Epithelial cell of esophagus (primary cell): ENCODE measurements around the gene NID2.

Experiments used
- DNase-seq: peaks from one replicate; pipeline ENCODE4 v3.0.0; 2010; ENCODE audit warnings: low read depth
- H3K4me3 ChIP-seq: 2 replicates; pipeline ENCODE4 v1.5.1; 2011; ENCODE audit warnings: mild to moderate bottlenecking, low read length, control low read depth
- TF ChIP-seq, protein P1 (sequence below): IDR thresholded peaks from 2 replicates; pipeline ENCODE4 v1.5.1; 2011; ENCODE audit warnings: low read depth, mild to moderate bottlenecking, low read length, control low read depth, inconsistent platforms; ENCODE audit not compliant: insufficient read depth; ENCODE audit errors: missing control alignments

Gene NID2

DNA sequence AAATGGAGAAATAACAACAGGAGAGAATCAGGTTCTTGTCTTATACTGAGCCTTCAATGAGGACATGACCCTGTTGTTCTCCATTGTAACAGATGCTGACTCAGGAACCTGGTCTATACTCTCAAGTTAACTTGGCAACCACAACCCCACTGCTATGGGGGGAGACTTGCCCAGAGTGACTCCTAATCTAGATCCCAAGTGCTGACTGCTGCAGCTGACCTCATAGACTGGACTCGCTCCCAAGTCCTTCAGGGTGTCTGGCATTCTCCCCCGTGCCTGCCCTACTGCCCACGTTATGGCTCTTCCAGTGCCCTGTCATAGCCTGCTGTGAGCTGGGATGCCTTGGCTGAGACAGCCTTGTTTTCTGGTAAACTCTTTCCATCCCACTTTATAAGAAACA is 37.1 kb downstream of the NID2 start:
- DNase-seq, result no peak
- H3K4me3 ChIP-seq, result no peak overlapping the region
- TF ChIP-seq, protein P1, sequence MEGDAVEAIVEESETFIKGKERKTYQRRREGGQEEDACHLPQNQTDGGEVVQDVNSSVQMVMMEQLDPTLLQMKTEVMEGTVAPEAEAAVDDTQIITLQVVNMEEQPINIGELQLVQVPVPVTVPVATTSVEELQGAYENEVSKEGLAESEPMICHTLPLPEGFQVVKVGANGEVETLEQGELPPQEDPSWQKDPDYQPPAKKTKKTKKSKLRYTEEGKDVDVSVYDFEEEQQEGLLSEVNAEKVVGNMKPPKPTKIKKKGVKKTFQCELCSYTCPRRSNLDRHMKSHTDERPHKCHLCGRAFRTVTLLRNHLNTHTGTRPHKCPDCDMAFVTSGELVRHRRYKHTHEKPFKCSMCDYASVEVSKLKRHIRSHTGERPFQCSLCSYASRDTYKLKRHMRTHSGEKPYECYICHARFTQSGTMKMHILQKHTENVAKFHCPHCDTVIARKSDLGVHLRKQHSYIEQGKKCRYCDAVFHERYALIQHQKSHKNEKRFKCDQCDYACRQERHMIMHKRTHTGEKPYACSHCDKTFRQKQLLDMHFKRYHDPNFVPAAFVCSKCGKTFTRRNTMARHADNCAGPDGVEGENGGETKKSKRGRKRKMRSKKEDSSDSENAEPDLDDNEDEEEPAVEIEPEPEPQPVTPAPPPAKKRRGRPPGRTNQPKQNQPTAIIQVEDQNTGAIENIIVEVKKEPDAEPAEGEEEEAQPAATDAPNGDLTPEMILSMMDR, result no peak

DNA sequence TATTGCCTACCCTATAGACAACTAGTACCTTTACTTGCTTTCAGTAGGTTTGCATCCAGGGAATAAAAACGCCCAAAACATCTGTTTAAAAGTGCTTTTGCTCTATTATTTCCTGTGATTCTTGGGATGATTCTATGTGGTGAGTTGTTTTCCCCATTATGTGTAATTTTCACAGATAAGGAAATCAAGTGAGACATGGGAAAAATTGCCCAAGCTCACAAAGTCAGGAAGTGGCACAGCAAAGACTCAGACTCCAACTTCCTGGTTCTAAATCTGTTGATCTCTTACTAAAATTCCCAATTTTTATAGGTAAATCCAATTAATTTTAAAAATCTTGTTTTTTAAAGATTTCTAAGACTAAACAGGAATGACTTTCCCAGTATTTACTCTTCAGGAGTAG is 39.0 kb downstream of the NID2 start:
- no peak for DNase-seq
- TF ChIP-seq, protein P1, result no peak
- no peak overlapping the region for H3K4me3 ChIP-seq

DNA sequence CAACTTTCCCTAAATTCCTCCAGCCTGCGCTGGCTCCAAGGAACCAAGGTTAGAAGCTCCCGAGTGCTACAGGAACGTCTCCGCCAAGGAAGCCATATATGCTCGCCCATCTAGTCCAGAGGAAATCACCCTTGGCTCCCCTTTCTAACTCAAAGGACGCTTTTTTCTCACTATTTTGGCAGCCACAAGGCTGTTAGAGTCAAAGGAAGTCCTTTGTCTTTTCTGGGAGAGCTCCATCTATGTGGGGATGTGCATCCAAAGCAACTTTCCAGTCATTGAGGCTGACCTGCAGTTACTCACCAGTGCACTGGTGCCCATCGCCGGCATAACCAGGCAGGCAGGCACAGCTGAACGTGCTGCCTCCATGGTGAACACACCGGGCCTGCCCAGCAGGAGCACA is 42.0 kb downstream of the NID2 start:
- TF ChIP-seq, protein P1, result no peak
- no peak overlapping the region for H3K4me3 ChIP-seq
- DNase-seq, result no peak

DNA sequence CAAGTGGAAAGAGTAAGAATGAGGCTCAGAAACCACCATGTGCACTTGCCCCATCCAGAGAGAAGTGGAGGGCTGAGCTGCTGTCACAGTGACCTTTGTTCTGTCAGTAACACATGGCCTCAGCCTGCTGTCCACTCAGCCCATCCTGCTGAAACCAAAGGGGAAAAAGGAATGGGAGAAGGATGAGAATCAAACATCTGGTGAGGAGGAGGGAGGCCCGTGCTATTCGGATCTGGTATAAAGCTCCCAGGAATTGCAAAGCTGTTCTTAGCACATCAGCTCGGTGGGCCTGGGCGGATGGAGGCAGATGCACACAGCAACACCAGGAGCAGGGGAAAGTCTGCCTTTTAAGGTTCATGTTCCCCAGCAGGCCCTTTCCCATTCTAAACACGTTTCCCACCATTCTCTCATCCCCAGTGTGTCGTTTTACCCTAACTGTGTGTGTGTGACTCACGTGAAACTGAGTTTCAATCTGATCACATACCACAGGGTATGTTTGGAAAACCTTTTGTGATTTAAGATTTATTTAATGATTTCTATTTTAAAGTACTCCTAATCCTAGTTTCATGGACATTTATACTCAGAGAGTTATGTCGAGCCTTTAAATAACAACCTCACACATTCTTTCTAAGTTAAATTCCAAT is 42.7 kb downstream of the NID2 start:
- no peak for DNase-seq
- H3K4me3 ChIP-seq, result no peak overlapping the region
- TF ChIP-seq, protein P1, result no peak

DNA sequence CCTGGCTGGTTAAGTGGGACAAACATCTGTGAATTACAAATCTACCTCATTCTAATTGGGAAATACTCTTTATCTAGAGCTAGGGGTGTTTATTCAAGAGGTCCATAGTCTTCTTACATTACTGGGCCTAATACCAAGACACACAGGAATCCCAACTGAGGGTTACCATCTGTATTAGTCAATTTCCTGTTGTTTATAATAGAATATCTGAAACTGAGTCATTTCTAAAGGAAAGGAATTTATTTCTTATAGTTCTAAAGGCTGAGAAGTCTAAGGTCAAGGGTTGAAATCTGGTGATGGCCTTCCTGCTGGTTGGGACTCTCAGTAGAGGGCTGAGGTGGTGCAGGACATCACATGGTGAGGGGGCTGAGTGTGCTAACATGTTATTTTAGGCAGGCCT is 43.5 kb downstream of the NID2 start:
- TF ChIP-seq, protein P1, result no peak
- no peak overlapping the region for H3K4me3 ChIP-seq
- peak; percentile 63 for DNase-seq

DNA sequence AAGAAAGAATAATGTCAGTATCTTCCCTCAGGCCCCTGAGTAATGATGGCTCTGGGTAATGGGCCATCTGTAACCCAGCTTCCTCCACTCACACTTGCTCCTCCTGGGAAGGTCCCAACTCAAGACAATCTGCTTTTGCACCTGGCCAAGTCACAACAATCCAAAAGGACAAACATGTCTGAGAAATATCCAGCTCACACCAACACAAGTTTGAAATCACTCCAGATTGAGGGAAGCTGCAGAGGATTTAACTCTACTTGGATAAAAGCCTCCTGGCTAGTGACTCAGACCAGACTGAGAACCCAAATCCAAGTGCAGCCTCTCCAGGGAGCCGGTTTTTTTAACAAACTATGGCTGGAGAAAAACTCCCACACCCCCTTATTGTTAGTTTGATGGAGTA is 45.3 kb downstream of the NID2 start:
- TF ChIP-seq, protein P1, result no peak
- DNase-seq, result peak; percentile 47
- no peak overlapping the region for H3K4me3 ChIP-seq

DNA sequence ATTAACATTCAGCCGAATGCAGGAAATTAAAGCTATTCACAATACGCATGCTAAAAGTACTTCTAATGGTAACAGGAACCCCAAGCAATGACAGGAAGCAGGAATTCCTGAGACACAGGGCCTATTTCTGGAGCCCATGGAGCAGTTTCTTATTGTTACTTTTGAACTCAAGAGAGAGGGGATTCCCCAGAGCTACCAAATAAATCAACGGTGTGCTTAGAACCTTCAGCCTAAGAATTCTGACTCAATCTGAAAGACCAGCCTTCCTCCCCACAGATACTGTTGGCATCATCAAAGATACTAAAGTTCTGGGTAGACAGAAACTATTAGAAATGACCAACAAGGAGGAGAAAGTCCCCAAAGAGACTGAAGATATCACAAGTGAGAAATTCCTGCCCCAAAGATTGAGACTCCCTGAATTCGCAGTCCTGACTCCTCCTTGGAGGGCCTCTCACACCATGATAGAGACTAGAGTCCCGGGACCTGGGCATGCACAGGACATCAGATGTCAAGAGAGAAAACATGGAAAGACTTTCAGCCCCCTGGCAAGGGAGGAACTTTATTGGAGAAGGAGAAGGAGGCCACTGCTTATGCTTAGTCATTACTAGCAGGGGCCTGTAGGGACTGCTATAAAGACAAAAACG is 46.8 kb downstream of the NID2 start:
- TF ChIP-seq, protein P1, result no peak
- H3K4me3 ChIP-seq, result no peak overlapping the region
- DNase-seq, result no peak
